Stimulated activated CD8-positive, alpha-beta memory T cell treated with anti-CD3 and anti-CD28 coated beads, Interleukin-15, amount 100 ng/mL, for 4 hours (primary cell): ENCODE data around the gene TLR6.
"Not testable (repeated sequence)": the region's sequence is repeated elsewhere in the genome, so short reads cannot be mapped to it uniquely, and the experiment has no call there.

Experiments
- DNase-seq, 2 donors: peaks; one replicate each; pipeline ENCODE4 v3.0.0-alpha.2; 2020; ENCODE audit warnings: low read depth in 2 of 2

Gene TLR6

DNA sequence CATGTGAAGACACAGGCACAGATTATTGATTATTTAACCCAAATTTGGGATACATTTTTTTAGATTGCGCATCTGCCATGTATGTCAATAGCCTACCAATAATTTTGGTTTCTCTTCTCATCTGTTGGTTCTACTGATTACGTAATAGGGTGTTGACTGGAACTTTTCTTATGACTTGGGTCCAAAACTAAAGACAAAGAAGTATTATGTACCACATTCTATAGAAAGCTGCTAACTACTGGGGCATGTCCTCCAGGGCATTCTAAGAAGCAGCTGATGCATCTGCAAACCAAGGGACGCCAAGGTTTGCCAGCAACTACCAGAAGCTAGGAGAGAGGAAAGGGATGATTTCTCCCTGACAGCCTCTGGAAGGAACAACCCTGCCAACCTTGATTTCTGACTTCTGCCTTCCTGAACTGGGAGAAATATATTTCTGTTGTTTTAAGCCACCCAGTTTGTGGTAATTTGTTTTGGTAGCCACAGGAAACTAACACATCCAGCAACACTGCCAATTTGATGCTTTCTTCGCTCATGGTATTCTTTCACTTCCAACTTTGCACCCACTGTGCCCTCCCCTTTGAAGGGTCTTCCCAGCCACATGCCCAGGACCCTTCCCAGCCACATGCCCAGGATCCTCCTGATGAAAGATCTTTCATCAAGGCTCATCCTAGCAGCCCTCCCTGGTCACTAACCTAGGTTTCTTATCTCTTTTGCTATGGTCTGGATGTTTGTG lies 36.1 kb downstream of the TLR6 start:
- DNase-seq = no peak

- DNase-seq = no peak
These were observed 37.0 kb downstream of the TLR6 start for GRCh38 chr4:38819569-38819968.

DNA sequence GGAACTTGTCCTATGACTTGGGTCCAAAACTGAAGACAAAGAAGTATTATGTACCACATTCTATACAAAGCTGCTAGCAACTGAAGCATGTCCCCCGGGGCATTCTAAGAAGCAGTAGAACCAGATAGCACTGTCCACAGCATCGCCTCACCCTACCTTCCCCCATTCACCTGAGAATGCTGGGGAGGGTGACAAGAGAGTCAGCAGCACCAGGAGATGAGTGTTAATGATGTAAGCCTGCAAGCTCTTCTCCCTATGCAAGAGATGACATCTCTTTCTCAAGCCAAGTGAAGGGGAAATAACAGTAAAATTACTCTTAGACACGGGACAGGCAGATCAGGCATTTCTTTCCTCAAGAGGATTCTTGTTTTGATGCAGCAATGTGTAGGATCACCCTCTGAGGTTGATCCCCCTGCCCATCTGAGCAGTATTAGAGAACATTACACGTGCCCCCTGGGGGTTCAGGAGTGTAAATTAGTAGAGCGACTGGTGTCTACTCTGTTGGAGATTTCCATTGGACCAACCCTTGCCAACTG lies 38.1 kb downstream of the TLR6 start:
- DNase-seq = no peak

- DNase-seq = no peak
These were observed 40.5 kb downstream of the TLR6 start for GRCh38 chr4:38815885-38816782.

- DNase-seq = no peak
These were observed 42.2 kb downstream of the TLR6 start for GRCh38 chr4:38814386-38814785.

DNA sequence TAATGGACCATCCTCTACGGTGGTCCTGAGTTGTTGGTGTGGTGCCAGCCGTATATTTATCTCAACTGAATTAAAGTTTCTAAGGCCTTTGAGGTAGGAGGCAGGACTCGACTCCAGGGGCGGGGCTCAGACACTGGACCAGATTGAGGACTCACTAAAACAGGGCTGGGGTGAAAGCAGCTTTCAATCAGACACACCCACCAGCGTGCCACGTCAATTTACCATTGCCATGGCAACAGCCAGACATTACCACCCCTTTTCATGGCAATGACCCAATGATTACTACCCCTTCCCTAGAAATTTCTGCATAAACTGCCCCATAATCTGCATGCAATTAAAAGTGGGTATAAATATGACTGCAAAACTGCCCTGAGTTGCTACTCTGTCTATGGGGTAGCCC lies 45.3 kb downstream of the TLR6 start:
- no peak for DNase-seq

DNA sequence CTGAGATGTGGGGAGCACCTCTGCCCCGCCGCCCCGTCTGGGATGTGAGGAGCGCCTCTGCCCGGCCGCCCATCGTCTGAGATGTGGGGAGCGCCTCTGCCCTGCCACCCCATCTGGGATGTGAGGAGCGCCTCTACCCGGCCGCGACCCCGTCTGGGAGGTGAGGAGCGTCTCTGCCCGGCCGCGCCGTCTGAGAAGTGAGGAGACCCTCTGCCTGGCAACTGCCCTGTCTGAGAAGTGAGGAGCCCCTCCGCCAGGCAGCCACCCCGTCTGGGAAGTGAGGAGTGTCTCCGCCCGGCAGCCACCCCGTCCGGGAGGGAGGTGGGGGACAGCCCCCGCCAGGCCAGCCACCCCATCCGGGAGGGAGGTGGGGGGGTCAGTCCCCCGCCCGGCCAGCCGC lies 49.2 kb downstream of the TLR6 start:
- not testable (repeated sequence) for DNase-seq

DNA sequence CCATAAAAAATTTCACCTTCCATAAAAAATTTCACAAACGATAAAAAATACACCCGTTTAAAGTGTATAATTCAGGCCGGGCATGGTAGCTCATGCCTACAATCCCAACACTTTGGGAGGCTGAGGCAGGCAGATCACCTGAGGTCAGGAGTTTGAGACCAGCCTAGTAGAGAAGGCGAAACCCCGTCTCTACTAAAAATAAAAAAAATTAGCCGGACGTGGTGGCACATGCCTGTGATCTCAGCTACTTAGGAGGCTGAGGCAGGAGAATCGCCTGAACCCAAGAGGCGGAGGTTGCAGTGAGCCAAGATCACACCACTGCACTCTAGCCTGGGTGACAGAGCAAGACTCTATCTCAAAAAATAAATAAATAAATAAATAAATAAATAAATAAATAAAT lies 50.4 kb downstream of the TLR6 start:
- not testable (repeated sequence) for DNase-seq

- DNase-seq = no peak
These were observed 51.0 kb downstream of the TLR6 start for GRCh38 chr4:38805530-38806145.

GRCh38 chr4:38804654-38805295 lies 51.8 kb downstream of the TLR6 start, which contains the start of gene TLR1:
TSS of gene TLR1 (minus strand) at chr4:38804791. CDS start at chr4:38798831, 5,960 bp downstream.
- DNase-seq = no peak

GRCh38 chr4:38803833-38804653 lies 52.6 kb downstream of the TLR6 start:
- DNase-seq = no peak

DNA sequence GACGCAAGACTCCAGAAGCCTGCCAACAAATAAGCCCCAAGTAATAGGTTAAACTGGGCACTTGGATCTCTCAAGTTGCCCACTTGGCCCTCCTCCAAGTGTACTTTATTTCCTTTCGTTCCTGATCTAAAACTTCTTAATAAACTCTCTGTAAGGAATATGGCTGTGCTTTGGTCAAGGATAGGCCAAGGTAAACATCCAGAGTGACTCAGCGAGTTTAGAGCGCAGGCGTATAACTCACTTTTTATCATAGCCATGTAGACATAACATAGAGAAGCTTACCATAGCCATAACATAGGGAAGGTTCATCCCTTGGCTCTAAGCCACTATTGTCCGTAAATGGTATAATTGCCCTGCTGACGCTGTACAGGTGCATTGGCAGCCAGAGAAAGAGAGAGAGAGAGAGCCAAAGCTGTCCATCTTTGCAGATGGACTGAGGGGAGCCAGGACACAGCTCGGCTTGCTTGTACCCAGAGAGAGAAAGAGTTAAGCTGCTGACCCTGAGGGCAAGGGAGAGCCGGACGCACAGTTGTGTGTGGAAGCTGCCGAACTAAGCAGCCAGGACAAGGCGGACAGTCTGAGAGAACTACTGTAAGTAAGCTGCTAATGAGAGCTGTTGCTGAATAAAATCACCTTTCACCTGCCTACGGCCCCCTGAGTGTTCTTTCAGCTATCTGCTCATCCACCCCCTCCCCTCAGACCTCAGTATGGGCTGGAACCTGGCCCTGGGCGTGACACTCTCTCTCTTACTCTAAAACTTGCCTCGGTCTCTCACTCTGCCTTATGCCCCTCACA lies 53.9 kb downstream of the TLR6 start:
- no peak for DNase-seq

GRCh38 chr4:38800961-38801450 lies 55.6 kb downstream of the TLR6 start:
- DNase-seq = no peak

- no peak for DNase-seq
These were observed 56.3 kb downstream of the TLR6 start for GRCh38 chr4:38800366-38800765.

GRCh38 chr4:38795087-38795486 lies 61.5 kb downstream of the TLR6 start:
- DNase-seq = no peak

DNA sequence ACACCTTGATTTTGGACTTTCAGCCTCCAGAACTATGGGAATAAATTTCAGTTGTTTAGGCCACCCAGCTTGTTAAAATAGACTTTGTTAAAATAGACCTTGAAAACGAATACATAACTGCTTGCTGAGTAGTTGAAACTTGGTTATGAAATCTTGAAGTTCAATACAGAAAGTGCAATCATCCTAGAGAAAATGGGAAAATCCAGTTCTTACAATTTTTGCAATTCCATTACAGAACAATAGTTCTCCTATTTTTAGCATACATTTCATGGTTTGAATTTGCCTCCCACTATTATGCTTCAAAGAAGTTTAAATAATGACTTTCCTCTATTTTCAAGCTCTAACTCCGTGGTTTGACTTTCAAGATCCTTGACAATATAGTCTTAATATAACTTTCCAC lies 62.6 kb downstream of the TLR6 start:
- DNase-seq = no peak

GRCh38 chr4:38791010-38791409 lies 65.6 kb downstream of the TLR6 start:
- no peak for DNase-seq

DNA sequence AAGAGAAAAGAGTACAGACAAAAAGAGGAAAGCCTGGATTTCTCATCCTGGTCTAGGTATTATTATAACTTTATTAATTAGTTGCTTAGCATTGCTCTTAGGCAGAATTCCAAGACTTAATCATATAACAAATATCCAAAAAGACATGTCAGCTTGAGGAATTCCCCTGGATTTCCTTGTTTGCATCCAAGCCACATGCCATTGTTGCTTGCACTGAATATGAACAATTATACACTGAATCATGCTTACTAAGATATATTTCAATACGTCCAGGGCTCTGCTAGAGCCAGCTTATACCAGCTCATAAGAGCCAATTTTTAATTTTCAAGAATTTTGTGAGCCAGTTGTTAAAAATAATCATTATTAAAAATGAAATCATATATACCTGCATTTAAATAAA lies 68.3 kb downstream of the TLR6 start:
- no peak for DNase-seq

DNA sequence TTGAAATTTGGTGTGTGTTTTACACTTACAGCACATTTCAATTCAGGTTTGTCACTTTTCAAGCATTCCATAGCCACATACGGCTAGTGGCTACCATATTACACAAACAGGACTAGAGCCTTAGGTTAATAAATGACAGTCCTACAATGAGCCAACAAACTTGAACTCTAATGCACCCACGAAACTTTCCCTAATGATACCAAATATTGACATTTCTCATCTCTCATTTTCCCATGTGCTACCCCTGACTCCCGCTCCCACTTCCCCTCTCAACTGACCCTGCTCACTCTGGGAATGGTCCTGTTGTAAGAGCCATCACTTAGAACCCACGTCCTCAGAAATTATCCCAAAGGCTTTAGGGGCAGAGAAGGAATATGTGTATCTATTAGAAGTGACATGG lies 68.9 kb downstream of the TLR6 start:
- no peak for DNase-seq

DNA sequence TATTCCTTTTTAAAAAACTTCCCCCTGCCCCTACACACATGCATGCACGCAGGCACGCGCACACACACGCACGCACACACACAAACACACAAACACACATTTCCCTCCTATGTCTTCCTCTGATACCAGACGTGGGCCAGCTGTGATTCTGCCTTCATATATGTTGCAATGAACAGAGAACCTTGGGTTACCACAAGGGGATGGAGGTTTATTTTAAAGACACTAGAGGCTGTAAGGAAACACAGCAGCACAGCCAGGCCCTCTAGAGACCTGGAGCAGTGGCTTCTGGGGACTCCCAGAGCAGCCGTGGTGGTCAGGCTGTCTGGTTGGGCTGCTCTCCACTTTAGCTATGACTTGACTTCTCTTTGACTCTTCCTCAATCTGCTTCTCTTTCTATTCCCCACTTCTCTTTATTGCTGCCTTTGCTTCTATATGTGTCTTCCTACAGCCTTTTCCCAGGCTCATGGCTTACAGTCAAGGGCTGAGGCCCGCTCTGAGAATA lies 70.7 kb downstream of the TLR6 start:
- no peak for DNase-seq
